Measurements from ENCODE around the gene GK.

DNA sequence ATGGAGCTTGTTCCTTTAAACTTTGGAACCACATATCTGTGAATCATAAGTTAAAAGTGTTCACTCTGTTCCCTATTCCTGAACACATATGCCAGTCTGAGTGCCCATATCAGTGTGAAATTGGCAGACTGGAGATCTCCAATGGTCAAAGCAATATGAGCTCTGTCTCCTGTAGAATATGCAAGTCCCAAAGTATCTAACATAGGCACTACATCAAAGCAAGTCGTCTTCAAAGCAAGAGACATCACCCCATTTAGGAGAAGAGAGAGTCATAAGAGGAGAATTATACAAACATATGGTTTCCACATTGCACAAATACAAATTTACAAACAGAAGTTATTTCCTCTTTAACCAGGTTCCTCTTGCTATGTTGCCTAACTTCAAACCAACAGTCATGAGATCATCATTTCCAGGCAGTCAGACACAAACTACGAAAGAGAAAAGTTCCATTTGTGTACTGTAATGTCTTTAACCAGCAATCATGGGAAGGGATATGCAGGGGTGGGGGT, 9.9 kb upstream of the GK start:
- TF ChIP-seq, protein P1, sequence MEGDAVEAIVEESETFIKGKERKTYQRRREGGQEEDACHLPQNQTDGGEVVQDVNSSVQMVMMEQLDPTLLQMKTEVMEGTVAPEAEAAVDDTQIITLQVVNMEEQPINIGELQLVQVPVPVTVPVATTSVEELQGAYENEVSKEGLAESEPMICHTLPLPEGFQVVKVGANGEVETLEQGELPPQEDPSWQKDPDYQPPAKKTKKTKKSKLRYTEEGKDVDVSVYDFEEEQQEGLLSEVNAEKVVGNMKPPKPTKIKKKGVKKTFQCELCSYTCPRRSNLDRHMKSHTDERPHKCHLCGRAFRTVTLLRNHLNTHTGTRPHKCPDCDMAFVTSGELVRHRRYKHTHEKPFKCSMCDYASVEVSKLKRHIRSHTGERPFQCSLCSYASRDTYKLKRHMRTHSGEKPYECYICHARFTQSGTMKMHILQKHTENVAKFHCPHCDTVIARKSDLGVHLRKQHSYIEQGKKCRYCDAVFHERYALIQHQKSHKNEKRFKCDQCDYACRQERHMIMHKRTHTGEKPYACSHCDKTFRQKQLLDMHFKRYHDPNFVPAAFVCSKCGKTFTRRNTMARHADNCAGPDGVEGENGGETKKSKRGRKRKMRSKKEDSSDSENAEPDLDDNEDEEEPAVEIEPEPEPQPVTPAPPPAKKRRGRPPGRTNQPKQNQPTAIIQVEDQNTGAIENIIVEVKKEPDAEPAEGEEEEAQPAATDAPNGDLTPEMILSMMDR (IDR thresholded peaks at IDR 0.05) = no peak
- no peak for TF ChIP-seq POLR2A (IDR thresholded peaks at IDR 0.05)
